Measurements from ENCODE around the gene PRPF40A.

DNA sequence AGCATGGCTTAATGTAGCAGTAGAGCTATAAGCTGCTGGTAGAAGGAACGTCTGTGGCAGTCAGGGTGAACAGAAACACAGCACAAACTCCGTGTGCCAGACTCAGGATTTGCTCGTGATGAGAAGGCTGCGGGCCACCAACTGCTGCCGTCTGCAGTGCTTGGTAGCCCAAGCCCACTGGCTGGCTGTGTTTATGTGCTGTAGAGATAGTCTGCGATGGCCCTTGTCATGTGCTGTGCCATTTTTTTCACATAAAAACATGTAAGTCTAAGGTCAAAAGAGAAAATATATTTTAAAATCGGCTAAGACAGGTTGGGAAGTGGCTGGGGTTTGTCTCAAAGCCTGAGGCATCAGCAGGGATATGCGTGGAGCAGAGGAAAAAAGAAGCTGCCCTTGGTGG, 78.7 kb downstream of the PRPF40A start:
- TF ChIP-seq GATA2 (IDR thresholded peaks at IDR 0.05; ENCODE audit: low read depth, low read length) (no peak), GATA3 (IDR thresholded peaks at IDR 0.05; ENCODE audit: low read depth, low read length) (no peak)
